WERI-Rb-1 (cell line): ENCODE data around the gene ASPSCR1.
"Not testable (repeated sequence)": the region's sequence is repeated elsewhere in the genome, so short reads cannot be mapped to it uniquely, and the experiment has no call there.

Experiments used
- DNase-seq: peaks from one replicate; pipeline ENCODE4 v3.0.0-alpha.2; 2020
- H3K27ac ChIP-seq: fragments of 250-450 bp; sonication (Bioruptor Pico); 2 replicates; pipeline ENCODE4 v1.5.1; 2020; ENCODE audit warnings: mild to moderate bottlenecking, moderate library complexity
- H3K27me3 ChIP-seq: fragments of 250-450 bp; sonication (Bioruptor Pico); 2 replicates; pipeline ENCODE4 v1.5.1; 2021; ENCODE audit warnings: mild to moderate bottlenecking, low read depth, moderate library complexity; ENCODE audit not compliant: insufficient read depth, severe bottlenecking
- H3K36me3 ChIP-seq: fragments of 250-450 bp; sonication (Bioruptor Pico); 2 replicates; pipeline ENCODE4 v1.5.1; 2020; ENCODE audit warnings: mild to moderate bottlenecking, moderate library complexity
- H3K4me3 ChIP-seq: 2 replicates; pipeline ENCODE4 v1.5.1; 2011; ENCODE audit warnings: low read depth, mild to moderate bottlenecking, control low read depth, low read length
- H3K9me3 ChIP-seq: fragments of 250-450 bp; sonication (Bioruptor Pico); 2 replicates; pipeline ENCODE4 v1.5.1; 2021; ENCODE audit warnings: mild to moderate bottlenecking, moderate library complexity; ENCODE audit not compliant: severe bottlenecking
- CTCF ChIP-seq: IDR thresholded peaks from 2 replicates; pipeline ENCODE4 v1.5.1; 2011; ENCODE audit warnings: low read depth, mild to moderate bottlenecking, control low read depth, inconsistent platforms, low read length

Gene ASPSCR1

GRCh38 chr17:81948635-81949378 lies 28.6 kb upstream of the ASPSCR1 start:
- H3K27me3 ChIP-seq = no peaks in the 10 kb centered on the region

DNA sequence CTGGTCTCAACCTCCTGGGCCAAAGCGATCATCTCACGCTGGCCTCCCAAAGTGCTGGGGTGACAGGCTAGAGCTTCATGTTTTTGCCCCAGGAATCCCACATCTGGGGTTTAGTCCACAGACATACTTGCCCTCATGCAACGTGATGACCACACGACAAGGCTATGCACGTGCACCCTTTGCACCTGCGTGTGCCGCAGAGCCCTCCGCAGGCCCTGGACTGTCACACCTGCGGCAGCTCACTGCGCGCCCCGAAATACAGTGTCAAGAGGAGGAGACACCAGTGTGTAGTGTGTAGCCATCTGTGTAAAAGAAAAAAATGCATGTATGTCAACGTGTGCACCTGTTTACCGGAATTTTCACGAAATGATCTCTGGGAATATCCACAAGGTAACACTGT lies 26.9 kb upstream of the ASPSCR1 start:
- Histone ChIP-seq H3K9me3 (no peaks in the 10 kb centered on the region), H3K36me3 (peaks cover 9% of the 10 kb centered on the region), H3K27me3 (no peaks in the 10 kb centered on the region), H3K4me3 (no peak overlapping the region), H3K27ac (no peak overlapping the region)
- no peak for TF ChIP-seq CTCF
- DNase-seq = no peak

More at GRCh38 chr17:81948635-81949378, 28.6 kb upstream of the ASPSCR1 start:
- H3K9me3 ChIP-seq = peaks cover 4% of the 10 kb centered on the region
- H3K36me3 ChIP-seq = peaks cover 8% of the 10 kb centered on the region
- H3K4me3 ChIP-seq = no peak overlapping the region
- DNase-seq = no peak
- no peak for TF ChIP-seq CTCF
- H3K27ac ChIP-seq = no peak overlapping the region

- H3K4me3 ChIP-seq = no peak overlapping the region
- no peak for DNase-seq
- TF ChIP-seq CTCF = no peak
- H3K9me3 ChIP-seq = no peaks in the 10 kb centered on the region
- H3K36me3 ChIP-seq = peaks cover 18% of the 10 kb centered on the region
- H3K27me3 ChIP-seq = no peaks in the 10 kb centered on the region
- no peak overlapping the region for H3K27ac ChIP-seq
Measured at GRCh38 chr17:81951785-81952684, 25.4 kb upstream of the ASPSCR1 start.

GRCh38 chr17:81952792-81953228 lies 24.6 kb upstream of the ASPSCR1 start:
- DNase-seq = no peak
- Histone ChIP-seq H3K9me3 (no peaks in the 10 kb centered on the region), H3K36me3 (peaks cover 20% of the 10 kb centered on the region), H3K4me3 (no peak overlapping the region), H3K27me3 (no peaks in the 10 kb centered on the region), H3K27ac (no peak overlapping the region)
- no peak for TF ChIP-seq CTCF

- not testable (repeated sequence) for H3K9me3 ChIP-seq, DNase-seq
Measured at GRCh38 chr17:81953443-81953842, 24.0 kb upstream of the ASPSCR1 start.

More at GRCh38 chr17:81953443-81953842, 24.0 kb upstream of the ASPSCR1 start:
- not testable (repeated sequence) for H3K27me3 ChIP-seq, H3K27ac ChIP-seq, H3K4me3 ChIP-seq
- peaks cover 20% of the 10 kb centered on the region for H3K36me3 ChIP-seq
